Right lobe of liver (tissue), 6 donors: ENCODE measurements around the gene IRF8. TPM values are rescaled to one million over a fixed set of nuclear protein-coding genes. Genes with fewer than 3 reads are reported as not detected.
A peak's percentile ranks its signal among the peaks of the same experiment; 100 is the strongest.

Experiments
- ATAC-seq, 4 donors: fragments of 200-7000 bp; cut with Tn5 transposase; one replicate each; pipeline ENCODE4 v1.9.1; 2020; ENCODE audit warnings: mild to moderate bottlenecking in 4 of 4, moderate library complexity in 4 of 4
- DNase-seq, 3 donors: peaks; one replicate each; pipeline ENCODE4 v3.0.0-alpha.2; 2020
- H3K27ac ChIP-seq, 3 donors: fragments of 200-600 bp; one replicate each; pipeline ENCODE4 v1.8.0; 2022
- H3K27me3 ChIP-seq, 2 donors: fragments of 200-600 bp; one replicate each; pipeline ENCODE4 v1.8.0; 2022
- H3K36me3 ChIP-seq, 4 donors: fragments of 200-600 bp; sonication (generic) in 1 of 4; one replicate each; pipeline versions ENCODE4 v1.5.1 to v1.8.0; 2017 to 2022; ENCODE audit warnings: control low read depth in 1 of 4
- H3K4me1 ChIP-seq, 4 donors: fragments of 200-600 bp; sonication (generic) in 1 of 4; one replicate each; pipeline versions ENCODE4 v1.5.1 to v1.8.0; 2017 to 2022; ENCODE audit warnings: control low read depth in 1 of 4
- H3K4me3 ChIP-seq, 3 donors: fragments of 200-600 bp; one replicate each; pipeline ENCODE4 v1.8.0; 2022
- H3K9me3 ChIP-seq, 4 donors: fragments of 200-600 bp; sonication (generic) in 1 of 4; one replicate each; pipeline versions ENCODE4 v1.5.1 to v1.8.0; 2017 to 2022; ENCODE audit warnings: control low read depth in 1 of 4
- CTCF ChIP-seq, 4 donors: fragments of 200-600 bp in 3 of 4; fragments of 450-650 bp in 1 of 4; IDR thresholded peaks; one replicate each; pipeline versions ENCODE4 v1.5.1 to v1.8.0; 2016 to 2022; ENCODE audit warnings: antibody characterized with exemption in 4 of 4, mild to moderate bottlenecking in 2 of 4
- POLR2A ChIP-seq: fragments of 450-650 bp; IDR thresholded peaks from one replicate; pipeline ENCODE4 v1.6.1; 2017; ENCODE audit warnings: antibody characterized with exemption, mild to moderate bottlenecking
- WGBS: methylation state at CpG from one replicate; pipeline ENCODE4 v1.1.6; 2018; ENCODE audit warnings: low coverage, low lambda C conversion rate; ENCODE audit not compliant: insufficient coverage; ENCODE audit errors: missing lambda C conversion rate; 5-methylcytosine and 5-hydroxymethylcytosine counted together
- intact Hi-C, 2 donors: fragments of 100-400 bp; cut with DNase I; formaldehyde crosslinking; loops; one replicate each; pipeline versions ENCODE4 v1.11.2 to v1.14.1; 2022
- total RNA-seq, 6 experiments: library from RNA; depleted of rRNA in 2 of 6; stranded (reverse); fragments of >200 nt in 2 of 6; fragmentation: NEBNext Ultra II Directional in 3 of 6; extraction: Animal tissue kit (Norgen Biotek cat#: 25700) in 3 of 6; gene quantifications; one replicate each; pipeline versions ENCODE4 v1.1.0 to v1.2.4, GENCODE V29; 2016 to 2023
- donor health status: DM: no; HTN: yes; CAD: no.
- donor health status: DM: no; HTN: no; CAD: no.
- donor health status: DM: no; HTN: no; CAD: no.
- donor health status: DM: no; HTN: yes; CAD: no.
- donor health status: DM: no; HTN: yes; CAD: no.

IRF8 gene
- total RNA-seq, 6 experiments from 2014 or later: 4.8 to 19.6 (median 14.6) TPM

DNA sequence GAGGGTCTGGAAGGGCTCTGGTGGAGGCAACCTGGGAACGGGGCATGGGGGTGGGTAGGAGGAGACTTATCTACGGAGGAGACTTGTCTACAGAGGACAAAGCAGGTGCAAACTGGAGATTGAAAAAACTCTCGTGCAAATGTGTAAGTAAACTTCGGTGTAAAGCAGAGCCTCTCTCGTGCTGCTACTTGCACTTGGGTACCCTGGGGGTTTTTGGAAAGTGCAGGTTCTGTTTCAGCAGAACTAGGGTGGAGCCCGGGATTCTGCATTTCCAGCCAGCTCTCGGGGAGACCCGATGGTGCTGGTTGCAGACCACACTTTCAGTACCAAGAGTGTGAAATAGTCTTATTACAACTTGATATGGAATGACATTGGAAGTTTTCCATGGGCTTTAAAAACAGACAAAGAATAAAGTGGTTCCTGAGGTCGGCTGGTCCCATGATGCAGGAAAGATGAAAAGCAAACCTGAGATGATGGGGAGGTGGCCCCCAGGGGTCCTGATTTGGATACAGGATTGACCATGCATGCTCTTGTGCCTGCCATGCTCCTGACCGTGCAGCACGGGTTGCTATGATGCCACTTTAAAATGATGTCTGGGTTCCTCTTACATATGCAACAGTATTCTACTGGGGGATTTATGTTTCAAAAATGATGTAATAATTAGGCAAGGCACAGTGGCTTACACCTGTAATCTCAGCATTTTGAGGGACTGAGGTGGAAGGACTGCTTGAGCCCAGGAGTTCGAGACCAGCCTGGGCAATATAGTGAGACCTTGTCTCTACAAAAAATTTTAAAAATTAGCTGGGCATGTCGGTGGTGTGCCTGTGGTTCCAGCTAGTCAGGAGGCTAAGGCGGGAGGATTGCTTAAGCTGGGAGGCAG, 69.3 kb downstream of the IRF8 start:
- WGBS: 78% methylated on average over 13 of the region's 14 CpGs
- Histone ChIP-seq H3K4me1 (peaks cover 0 to 4% (median 0%) of the 10 kb centered on the region in 4 donors), H3K9me3 (no peaks in the 10 kb centered on the region), H3K4me3 (no peak overlapping the region), H3K36me3 (no peaks in the 10 kb centered on the region), H3K27me3 (no peaks in the 10 kb centered on the region), H3K27ac (no peak overlapping the region)
- DNase-seq (peak in 1 of 3 donors; percentile 11), ATAC-seq (no peak)
- intact Hi-C loops: no loop called here
- TF ChIP-seq POLR2A (no peak), CTCF (IDR thresholded peaks at IDR 0.05) (no peak)

DNA sequence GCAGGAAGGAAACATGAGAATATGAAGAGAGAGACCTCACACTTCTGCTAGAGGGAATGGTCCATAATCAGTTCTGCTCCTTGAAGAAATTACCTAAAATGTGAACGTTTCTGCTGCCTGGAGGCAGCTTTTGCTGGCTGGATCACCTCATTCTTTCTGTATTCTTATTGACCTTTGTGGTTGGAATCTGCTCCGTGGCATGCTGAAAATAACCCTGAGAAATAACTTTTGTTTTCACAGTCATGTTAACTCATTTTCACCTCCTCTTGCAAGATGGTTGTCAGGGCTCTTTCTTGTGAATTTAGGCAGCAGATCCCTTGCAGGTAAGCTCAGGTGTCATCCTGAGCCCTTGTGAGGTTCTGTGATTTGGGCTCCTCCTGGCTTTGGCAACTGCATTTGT, 70.2 kb downstream of the IRF8 start:
- no peak for DNase-seq
- intact Hi-C loops: no loop called here
- 6% methylated on average over 2 of the region's 2 CpGs for WGBS

GRCh38 chr16:85969591-85969990, 70.6 kb downstream of the IRF8 start:
- Histone ChIP-seq H3K4me3 (no peak overlapping the region), H3K27ac (no peak overlapping the region), H3K36me3 (no peaks in the 10 kb centered on the region), H3K9me3 (no peaks in the 10 kb centered on the region), H3K4me1 (peaks cover 0 to 7% (median 3%) of the 10 kb centered on the region in 4 donors), H3K27me3 (no peaks in the 10 kb centered on the region)
- intact Hi-C loops: no loop called here
- WGBS: 60% methylated on average over 8 of the region's 9 CpGs
- ATAC-seq (no peak), DNase-seq (no peak)
- no peak for TF ChIP-seq POLR2A
- no peak for TF ChIP-seq CTCF (IDR thresholded peaks at IDR 0.05)

More for the DNA sequence above, 70.2 kb downstream of the IRF8 start:
- TF ChIP-seq CTCF (IDR thresholded peaks at IDR 0.05) (no peak), POLR2A (no peak)
- no peak for ATAC-seq
- Histone ChIP-seq H3K27ac (no peak overlapping the region), H3K4me1 (peaks cover 0 to 3% (median 1%) of the 10 kb centered on the region in 4 donors), H3K9me3 (no peaks in the 10 kb centered on the region), H3K4me3 (no peak overlapping the region), H3K36me3 (no peaks in the 10 kb centered on the region), H3K27me3 (no peaks in the 10 kb centered on the region)

DNA sequence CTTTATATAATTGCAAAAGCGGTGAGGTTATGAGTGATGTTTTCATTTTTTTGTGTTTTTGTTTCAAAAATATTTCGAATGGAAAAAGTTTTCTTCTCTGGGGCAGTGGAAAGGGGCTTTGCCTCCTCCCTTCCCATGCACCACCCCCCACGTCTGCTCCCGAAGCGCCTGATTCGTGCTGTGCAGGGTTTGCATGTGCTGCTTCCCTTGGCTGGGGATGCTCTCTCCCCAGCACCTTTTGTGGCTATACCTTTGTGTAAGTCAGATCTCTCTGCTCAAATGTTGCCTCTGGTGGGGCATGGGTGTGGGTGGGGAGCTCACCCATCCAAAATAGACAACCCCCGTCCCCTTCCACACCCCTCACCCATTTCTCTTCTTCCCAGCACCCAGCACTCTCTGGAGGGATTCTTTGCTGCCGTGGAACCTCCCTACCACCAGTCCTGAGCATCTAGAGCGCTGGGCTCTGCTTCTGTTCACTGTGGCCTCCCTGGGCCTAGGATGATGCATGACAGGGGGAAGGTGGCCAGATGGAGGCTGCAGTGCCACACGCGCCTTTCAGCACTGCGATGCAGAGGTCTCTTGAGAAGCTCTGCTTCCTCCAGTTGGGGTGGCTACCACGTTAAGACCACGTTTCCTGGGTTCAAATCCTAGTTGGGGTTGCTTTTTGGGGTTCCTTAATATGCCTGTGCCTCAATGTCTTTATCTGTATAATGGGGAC, 71.2 kb downstream of the IRF8 start:
- WGBS: 69% methylated on average over 13 of the region's 14 CpGs
- no peak for TF ChIP-seq POLR2A
- no peak for TF ChIP-seq CTCF (IDR thresholded peaks at IDR 0.05)
- Histone ChIP-seq H3K4me3 (no peak overlapping the region), H3K4me1 (peaks cover 0 to 13% (median 6%) of the 10 kb centered on the region in 4 donors), H3K36me3 (no peaks in the 10 kb centered on the region), H3K9me3 (no peaks in the 10 kb centered on the region), H3K27me3 (no peaks in the 10 kb centered on the region), H3K27ac (no peak overlapping the region)
- no peak for DNase-seq
- no peak for ATAC-seq
- intact Hi-C loops: no loop called here
